Measurements from ENCODE around the gene SORCS2. TPM values are rescaled to one million over a fixed set of nuclear protein-coding genes. Genes with fewer than 3 reads are reported as not detected.

The SORCS2 gene
- total RNA-seq, 1 donor from 2014 or later, result not detected

DNA sequence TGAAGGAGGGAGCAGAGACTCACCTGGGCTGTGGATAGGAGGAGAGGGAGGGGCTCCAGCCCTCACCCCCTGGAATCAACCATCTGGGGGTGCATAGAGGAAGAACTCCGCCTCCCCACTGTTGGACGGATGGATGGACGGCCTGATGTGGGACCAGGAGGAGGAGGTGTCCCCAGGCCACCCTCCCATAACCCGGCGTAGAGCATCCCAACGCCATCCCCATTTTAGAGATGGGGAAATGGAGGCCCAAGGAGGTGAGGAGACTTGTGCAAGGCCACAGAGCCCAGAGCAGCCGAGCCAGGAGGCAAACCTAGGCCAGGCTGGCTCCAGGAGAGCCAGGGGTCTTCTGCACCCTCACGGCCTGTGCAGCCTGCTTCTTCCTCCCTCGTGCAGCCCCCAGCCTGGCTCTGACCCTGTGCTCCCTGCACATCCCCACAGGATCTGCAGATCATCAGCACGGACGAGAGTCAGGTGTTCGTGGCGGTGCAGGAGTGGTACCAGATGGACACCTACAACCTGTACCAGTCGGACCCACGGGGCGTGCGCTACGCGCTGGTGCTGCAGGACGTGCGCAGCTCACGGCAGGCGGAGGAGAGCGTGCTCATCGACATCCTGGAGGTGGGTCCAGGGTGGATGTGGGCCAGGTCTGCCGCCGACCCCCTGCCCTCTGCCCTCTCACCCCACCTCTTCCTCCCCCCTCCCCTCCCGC is 483.4 kb downstream of the SORCS2 start:
- POLR2A ChIA-PET, result no interaction called here

GRCh38 chr4:7676398-7676922 is 484.1 kb downstream of the SORCS2 start:
- Mint-ChIP-seq H3K9me3 (peaks cover 2% of the 10 kb centered on the region), H3K4me1 (no peaks in the 10 kb centered on the region), H3K36me3 (ENCODE audit: low read depth) (no peaks in the 10 kb centered on the region), H3K27me3 (no peaks in the 10 kb centered on the region), H3K27ac (no peak overlapping the region), H3K4me3 (no peak overlapping the region)
- CTCF ChIA-PET, result no interaction called here
- DNase-seq (no peak), ATAC-seq (ENCODE audit: low read depth) (no peak)
- POLR2A ChIA-PET, result no interaction called here
- intact Hi-C loops (cut with micrococcal nuclease), result no loop called here
- no peak for TF ChIP-seq CTCF (IDR thresholded peaks at IDR 0.05)

More for the DNA sequence above, 483.4 kb downstream of the SORCS2 start:
- ATAC-seq (ENCODE audit: low read depth), result no peak
- intact Hi-C loops (cut with micrococcal nuclease), result no loop called here
- DNase-seq, result no peak
- Mint-ChIP-seq H3K36me3 (ENCODE audit: low read depth) (no peaks in the 10 kb centered on the region), H3K9me3 (peaks cover 7% of the 10 kb centered on the region), H3K27me3 (no peaks in the 10 kb centered on the region), H3K4me3 (no peak overlapping the region), H3K27ac (no peak overlapping the region), H3K4me1 (no peaks in the 10 kb centered on the region)
- TF ChIP-seq CTCF (IDR thresholded peaks at IDR 0.05), result no peak
- CTCF ChIA-PET, result no interaction called here

DNA sequence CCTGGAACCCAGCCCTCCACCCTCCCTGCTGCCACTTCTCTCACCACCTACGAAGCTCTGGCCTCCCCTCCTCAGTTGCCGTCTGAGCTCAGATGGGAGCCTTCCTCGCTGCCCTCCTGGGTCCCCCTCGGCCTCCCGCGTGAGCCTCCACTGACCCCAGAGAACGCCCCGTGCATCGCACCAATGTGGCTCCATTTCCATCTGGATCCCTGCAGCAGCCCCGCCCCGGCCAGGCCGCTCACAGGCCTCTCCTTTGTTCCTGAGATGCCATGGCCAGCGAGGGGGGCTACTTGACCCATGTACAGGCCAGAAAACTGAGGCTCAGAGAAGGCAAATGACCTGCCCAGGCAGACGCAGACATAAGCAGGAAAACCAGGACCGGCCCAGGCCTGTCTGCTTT is 484.7 kb downstream of the SORCS2 start:
- TF ChIP-seq CTCF (IDR thresholded peaks at IDR 0.05), result no peak
- ChIA-PET CTCF (no interaction called here), POLR2A (no interaction called here)
- DNase-seq (no peak), ATAC-seq (ENCODE audit: low read depth) (no peak)
- intact Hi-C loops (cut with micrococcal nuclease), result no loop called here
- H3K4me1 Mint-ChIP-seq, result no peaks in the 10 kb centered on the region
- H3K4me3 Mint-ChIP-seq, result no peak overlapping the region
- no peak overlapping the region for H3K27ac Mint-ChIP-seq
- no peaks in the 10 kb centered on the region for H3K36me3 Mint-ChIP-seq (ENCODE audit: low read depth)
- no peaks in the 10 kb centered on the region for H3K9me3 Mint-ChIP-seq
- H3K27me3 Mint-ChIP-seq, result no peaks in the 10 kb centered on the region

- Mint-ChIP-seq H3K4me1 (no peaks in the 10 kb centered on the region), H3K9me3 (no peaks in the 10 kb centered on the region)
- CTCF ChIA-PET, result no interaction called here
Observed at GRCh38 chr4:7677799-7678301, 485.5 kb downstream of the SORCS2 start.

More at GRCh38 chr4:7677799-7678301, 485.5 kb downstream of the SORCS2 start:
- no peak overlapping the region for H3K27ac Mint-ChIP-seq
- POLR2A ChIA-PET, result no interaction called here
- intact Hi-C loops (cut with micrococcal nuclease), result no loop called here
- DNase-seq (no peak), ATAC-seq (ENCODE audit: low read depth) (no peak)
- H3K4me3 Mint-ChIP-seq, result no peak overlapping the region
- no peaks in the 10 kb centered on the region for H3K27me3 Mint-ChIP-seq
- H3K36me3 Mint-ChIP-seq (ENCODE audit: low read depth), result no peaks in the 10 kb centered on the region
- no peak for TF ChIP-seq CTCF (IDR thresholded peaks at IDR 0.05)

All from activated B cell treated with CpG ODN at 0.5 μM for 24 hours (primary cell).